PC-9 (cell line): ENCODE measurements around the gene NDUFB11. TPM values are rescaled to one million over a fixed set of nuclear protein-coding genes. Genes with fewer than 3 reads are reported as not detected.

Source experiments
- BruUV-seq: library from RNA; stranded (reverse); fragments of 400-500 nt; replicated peaks from 2 replicates; lab custom pipeline; 2021; lab: Mats Ljungman, UMichigan
- CTCF ChIA-PET: fragments of 300-600 bp; sonication (Branson Sonifier 250); formaldehyde crosslinking; loops from one replicate; lab custom pipeline; 2022; ENCODE audit warnings: antibody characterized with exemption; lab: Charles Lee
- POLR2A ChIA-PET: fragments of 300-600 bp; sonication (Branson Sonifier 250); formaldehyde crosslinking; loops from one replicate; lab custom pipeline; 2022; ENCODE audit warnings: antibody characterized with exemption; ENCODE audit not compliant: unreplicated experiment; lab: Charles Lee
- DNase-seq, 2 experiments: peaks; one replicate each; pipeline versions ENCODE4 v3.0.0 to v3.0.0-alpha.2; 2015 to 2022; ENCODE audit warnings: mixed read lengths in 1 of 2
- H2AFZ ChIP-seq: fragments of 200-600 bp; sonication (generic); 2 replicates; pipeline ENCODE4 v1.8.1; 2017; ENCODE audit warnings: antibody characterized with exemption
- H3F3A ChIP-seq: fragments of 200-600 bp; sonication (generic); 2 replicates; pipeline ENCODE4 v1.8.1; 2017; ENCODE audit warnings: antibody characterized with exemption, mild to moderate bottlenecking, low read depth; ENCODE audit not compliant: insufficient read depth
- H3K27ac ChIP-seq: fragments of 200-600 bp; sonication (generic); 2 replicates; pipeline ENCODE4 v1.6.1; 2016; ENCODE audit warnings: mixed run types
- H3K27me3 ChIP-seq: fragments of 200-600 bp; sonication (generic); 2 replicates; pipeline ENCODE4 v1.6.1; 2016; ENCODE audit warnings: low read depth, mixed run types; ENCODE audit not compliant: insufficient read depth
- H3K36me3 ChIP-seq: fragments of 200-600 bp; sonication (generic); 2 replicates; pipeline ENCODE4 v1.6.1; 2016; ENCODE audit warnings: low read depth, mixed run types
- H3K4me1 ChIP-seq: fragments of 200-600 bp; sonication (generic); replicated peaks from 2 replicates; pipeline ENCODE4 v1.6.1; 2016; ENCODE audit warnings: mixed run types; ENCODE audit not compliant: insufficient read depth
- H3K4me2 ChIP-seq: fragments of 200-600 bp; sonication (generic); 2 replicates; pipeline ENCODE4 v1.6.1; 2017; ENCODE audit warnings: mixed run types
- H3K4me3 ChIP-seq: fragments of 200-600 bp; sonication (generic); 2 replicates; pipeline ENCODE4 v1.6.1; 2016; ENCODE audit warnings: mixed run types
- H3K79me2 ChIP-seq: fragments of 200-600 bp; sonication (generic); 2 replicates; pipeline ENCODE4 v1.6.1; 2017; ENCODE audit warnings: low read depth, mixed run types
- H3K9me2 ChIP-seq: fragments of 200-600 bp; sonication (generic); 2 replicates; pipeline ENCODE4 v1.8.1; 2017; ENCODE audit warnings: mild to moderate bottlenecking; ENCODE audit not compliant: insufficient read depth
- H3K9me3 ChIP-seq: fragments of 200-600 bp; sonication (generic); 2 replicates; pipeline ENCODE4 v1.8.1; 2016; ENCODE audit warnings: low read depth; ENCODE audit not compliant: insufficient read depth
- H4K20me1 ChIP-seq: fragments of 200-600 bp; sonication (generic); 2 replicates; pipeline ENCODE4 v1.8.1; 2017; ENCODE audit not compliant: insufficient read depth
- EZH2 ChIP-seq: fragments of 200-600 bp; sonication (generic); IDR thresholded peaks from 2 replicates; pipeline ENCODE4 v1.8.0; 2017; ENCODE audit warnings: antibody characterized with exemption, low read depth
- intact Hi-C: fragments of 100-400 bp; cut with micrococcal nuclease; formaldehyde crosslinking; loops from one replicate; pipeline ENCODE4 v1.10.0; 2022; ENCODE audit not compliant: unreplicated experiment
- total RNA-seq: library from RNA; stranded (reverse); gene quantifications from 2 replicates; pipeline ENCODE4 v1.2.3, GENCODE V29; 2021
- TF ChIP-seq, protein P1 (sequence below): fragments of 200-600 bp; sonication (generic); conservative IDR thresholded peaks from 2 replicates; pipeline ENCODE4 v1.6.1; 2017; ENCODE audit warnings: mixed run types, antibody characterized with exemption, mild to moderate bottlenecking, moderate library complexity

The NDUFB11 gene
- total RNA-seq, 1 experiment from 2014 or later: 58.2 TPM

- BruUV-seq: no TSS peak
- Histone ChIP-seq H3F3A (no peaks in the 10 kb centered on the region), H3K9me2 (no peaks in the 10 kb centered on the region), H2AFZ (no peak overlapping the region), H3K4me1 (no peaks in the 10 kb centered on the region), H3K4me3 (no peak overlapping the region), H3K4me2 (no peak overlapping the region), H3K79me2 (no peaks in the 10 kb centered on the region), H3K27ac (no peak overlapping the region), H3K36me3 (no peaks in the 10 kb centered on the region), H4K20me1 (no peaks in the 10 kb centered on the region), H3K27me3 (no peaks in the 10 kb centered on the region), H3K9me3 (no peaks in the 10 kb centered on the region)
- TF ChIP-seq, protein P1, sequence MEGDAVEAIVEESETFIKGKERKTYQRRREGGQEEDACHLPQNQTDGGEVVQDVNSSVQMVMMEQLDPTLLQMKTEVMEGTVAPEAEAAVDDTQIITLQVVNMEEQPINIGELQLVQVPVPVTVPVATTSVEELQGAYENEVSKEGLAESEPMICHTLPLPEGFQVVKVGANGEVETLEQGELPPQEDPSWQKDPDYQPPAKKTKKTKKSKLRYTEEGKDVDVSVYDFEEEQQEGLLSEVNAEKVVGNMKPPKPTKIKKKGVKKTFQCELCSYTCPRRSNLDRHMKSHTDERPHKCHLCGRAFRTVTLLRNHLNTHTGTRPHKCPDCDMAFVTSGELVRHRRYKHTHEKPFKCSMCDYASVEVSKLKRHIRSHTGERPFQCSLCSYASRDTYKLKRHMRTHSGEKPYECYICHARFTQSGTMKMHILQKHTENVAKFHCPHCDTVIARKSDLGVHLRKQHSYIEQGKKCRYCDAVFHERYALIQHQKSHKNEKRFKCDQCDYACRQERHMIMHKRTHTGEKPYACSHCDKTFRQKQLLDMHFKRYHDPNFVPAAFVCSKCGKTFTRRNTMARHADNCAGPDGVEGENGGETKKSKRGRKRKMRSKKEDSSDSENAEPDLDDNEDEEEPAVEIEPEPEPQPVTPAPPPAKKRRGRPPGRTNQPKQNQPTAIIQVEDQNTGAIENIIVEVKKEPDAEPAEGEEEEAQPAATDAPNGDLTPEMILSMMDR: peak; percentile 57
- TF ChIP-seq EZH2: no peak
- no peak for DNase-seq
- intact Hi-C loops: loop anchor here (5.0 kb wide), 1 partner anchor 191 kb away; no protein-coding TSS in a partner anchor
- CTCF ChIA-PET: no interaction called here
- POLR2A ChIA-PET: interaction anchor here (0.6 kb wide), 1 partner anchor 255 kb away, joined by 9 read pairs; no protein-coding TSS in a partner anchor
Measured at GRCh38 chrX:47093248-47093647, 51.3 kb downstream of the NDUFB11 start.

Other genes starting within 250 kb of the NDUFB11 start
- 6.8 and 10.9 TPM in 2 replicates for gene JADE3, start 232.3 kb downstream of the NDUFB11 start, total RNA-seq
- 0.33 TPM in 1 of 2 replicates, not detected in the other for gene RGN, start 66.3 kb downstream of the NDUFB11 start, total RNA-seq
- gene RBM10, start 519 bp upstream of the NDUFB11 start, total RNA-seq: 31.9 and 34.8 TPM in 2 replicates
- gene UBA1, start 49.1 kb upstream of the NDUFB11 start, total RNA-seq: 121 and 126 TPM in 2 replicates
- 67.7 and 82.1 TPM in 2 replicates for gene CDK16, start 74.0 kb upstream of the NDUFB11 start, total RNA-seq
- 25.3 and 30.9 TPM in 2 replicates for gene USP11, start 88.3 kb upstream of the NDUFB11 start, total RNA-seq
- gene ZNF157, start 225.9 kb upstream of the NDUFB11 start, total RNA-seq: not detected in 2 replicates